ENCODE results near the gene STK25.
"Not testable (repeated sequence)": the region's sequence is repeated elsewhere in the genome, so short reads cannot be mapped to it uniquely, and the experiment has no call there.

The STK25 gene

DNA sequence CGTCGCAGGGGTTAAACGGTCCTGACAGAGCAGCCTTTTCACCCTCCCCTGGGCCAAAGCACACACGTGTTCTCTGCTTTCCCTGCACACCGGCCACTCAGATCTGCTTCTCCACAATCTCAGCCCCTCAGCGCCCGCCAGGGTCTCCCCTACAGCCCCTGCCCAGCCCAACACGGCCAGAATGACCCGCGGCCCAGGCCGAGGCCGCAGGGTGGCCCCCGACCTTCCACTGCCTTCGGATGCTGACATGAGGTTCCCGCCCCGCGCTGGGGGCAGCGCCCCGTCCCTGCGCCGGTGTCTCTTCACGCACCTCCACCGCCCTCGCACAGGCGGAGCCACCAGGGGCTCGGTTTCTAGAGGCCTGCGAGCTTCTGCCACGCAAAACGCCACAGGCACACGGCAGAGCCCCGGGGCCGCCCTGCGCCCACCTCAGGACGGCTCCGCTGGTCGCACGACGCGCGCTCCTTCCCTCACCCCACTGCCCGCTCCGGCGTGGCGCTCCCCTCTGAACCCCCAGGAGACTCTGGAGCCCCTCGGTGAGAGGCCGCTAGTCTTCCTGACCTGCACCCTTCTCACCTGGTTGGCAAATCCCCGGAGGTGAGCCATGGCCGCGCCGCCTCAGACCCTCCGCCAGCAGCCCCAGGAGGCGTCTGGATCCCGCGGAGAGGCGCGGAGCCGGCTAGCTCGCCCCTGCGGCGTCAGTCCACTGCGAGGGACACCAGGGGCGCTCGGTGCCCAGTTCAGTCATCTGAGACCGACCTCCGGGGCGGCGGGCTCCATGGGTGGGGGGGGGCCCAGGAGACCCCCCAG, 749 bp downstream of the STK25 start:
- DNase-seq, result peak; percentile 39

DNA sequence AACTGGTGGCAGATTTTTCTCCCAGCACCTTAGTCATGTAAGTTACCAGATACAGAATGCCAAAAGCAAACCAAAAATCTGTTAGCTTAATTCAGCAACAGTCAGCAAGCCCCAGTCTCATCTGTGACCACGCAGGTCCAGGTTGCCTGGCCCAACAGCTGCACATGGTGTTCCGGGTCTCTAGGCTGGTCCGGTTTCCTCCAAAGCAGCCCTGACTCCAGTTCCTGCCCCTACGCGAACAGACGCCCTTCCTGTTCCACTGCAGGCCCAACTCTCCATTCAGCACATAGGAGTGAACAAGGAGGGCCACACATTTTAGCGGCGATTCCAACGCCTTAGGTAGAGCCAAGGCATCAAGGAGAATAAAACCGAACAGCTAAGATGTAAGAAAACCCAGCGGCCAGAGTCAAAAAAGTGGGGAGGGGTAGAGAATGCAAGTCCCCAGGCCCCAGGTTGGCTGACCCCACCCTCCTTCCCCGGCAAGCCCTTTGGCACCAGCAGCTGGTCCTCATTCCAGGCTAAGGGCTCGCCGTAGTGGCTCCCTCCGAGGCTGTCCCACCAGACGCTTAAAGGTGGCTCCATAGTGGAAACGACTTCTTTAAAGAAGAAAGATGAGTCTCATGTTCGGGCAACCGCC, 1.5 kb downstream of the STK25 start:
- DNase-seq, result no peak

DNA sequence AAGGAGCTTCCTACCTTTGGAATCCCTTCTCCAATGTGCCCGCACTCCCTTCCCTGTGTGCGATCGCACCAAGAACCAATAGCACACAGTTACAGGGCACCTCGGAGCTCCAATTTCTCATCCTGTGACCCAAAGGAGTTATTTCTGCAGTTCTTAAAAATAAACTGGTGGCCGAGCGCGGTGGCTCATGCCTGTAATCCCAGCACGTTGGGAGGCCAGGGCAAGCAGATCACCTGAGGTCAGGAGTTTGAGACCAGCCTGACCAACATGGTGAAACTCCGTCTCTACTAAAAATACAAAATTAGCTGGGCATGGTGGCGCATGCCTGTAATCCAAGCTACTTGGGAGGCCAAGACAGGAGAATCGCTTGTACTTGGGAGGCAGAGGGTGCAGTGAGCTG, 2.1 kb downstream of the STK25 start:
- not testable (repeated sequence) for DNase-seq

DNA sequence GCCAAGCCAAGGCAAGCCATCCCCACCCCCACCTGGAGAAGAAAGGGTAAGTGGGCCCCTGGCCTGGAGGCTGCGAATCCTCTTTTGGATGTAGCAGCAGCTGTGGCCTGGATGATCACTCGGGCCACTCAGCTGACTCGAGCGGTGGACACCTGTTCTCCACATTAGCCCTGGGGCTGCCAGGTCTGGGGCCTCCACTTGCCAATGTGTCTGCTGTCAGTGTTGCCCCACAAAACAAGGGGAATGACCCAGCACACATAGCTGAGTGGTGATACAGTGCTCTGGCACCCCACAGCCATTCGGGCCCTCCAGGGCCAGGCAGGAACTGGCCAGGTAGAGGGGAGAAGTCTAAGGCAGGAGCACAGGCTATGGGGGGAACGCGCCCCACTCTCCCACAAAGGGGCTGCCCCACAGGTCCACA, 2.6 kb downstream of the STK25 start:
- DNase-seq, result no peak

DNA sequence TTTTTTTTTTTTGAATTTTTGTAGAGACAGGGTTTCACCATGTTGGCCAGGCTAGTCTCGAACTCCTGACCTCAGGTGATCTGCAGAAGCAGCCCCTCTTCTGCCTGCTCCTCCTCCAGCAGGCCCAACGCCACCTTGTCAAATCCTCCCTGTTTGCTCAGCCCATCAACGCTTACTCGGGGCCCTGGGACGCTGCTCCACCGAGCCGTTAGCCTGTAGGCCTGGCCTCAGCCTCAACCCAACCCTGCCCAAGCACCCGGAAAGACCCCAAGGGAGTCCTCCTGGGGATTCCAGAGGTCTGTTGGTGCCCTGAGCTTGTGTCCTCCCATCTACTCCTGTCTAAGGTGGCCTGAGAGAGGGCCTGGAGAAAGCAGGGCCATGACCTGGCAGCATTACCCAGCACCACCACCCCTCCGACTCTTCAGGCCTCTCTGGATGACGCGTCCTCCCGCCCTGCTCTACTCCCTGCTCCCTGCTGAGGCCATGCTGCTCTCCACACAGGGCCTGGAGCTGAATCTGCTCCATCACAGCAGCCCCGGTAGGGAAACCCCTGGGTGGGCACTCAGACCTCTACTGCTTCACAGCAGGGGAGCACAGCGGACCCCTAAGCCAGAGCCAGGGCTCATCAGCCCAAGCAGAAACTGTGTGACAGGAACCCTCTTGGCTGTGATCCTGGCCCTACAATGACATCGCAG, 3.2 kb downstream of the STK25 start:
- no peak for DNase-seq

DNA sequence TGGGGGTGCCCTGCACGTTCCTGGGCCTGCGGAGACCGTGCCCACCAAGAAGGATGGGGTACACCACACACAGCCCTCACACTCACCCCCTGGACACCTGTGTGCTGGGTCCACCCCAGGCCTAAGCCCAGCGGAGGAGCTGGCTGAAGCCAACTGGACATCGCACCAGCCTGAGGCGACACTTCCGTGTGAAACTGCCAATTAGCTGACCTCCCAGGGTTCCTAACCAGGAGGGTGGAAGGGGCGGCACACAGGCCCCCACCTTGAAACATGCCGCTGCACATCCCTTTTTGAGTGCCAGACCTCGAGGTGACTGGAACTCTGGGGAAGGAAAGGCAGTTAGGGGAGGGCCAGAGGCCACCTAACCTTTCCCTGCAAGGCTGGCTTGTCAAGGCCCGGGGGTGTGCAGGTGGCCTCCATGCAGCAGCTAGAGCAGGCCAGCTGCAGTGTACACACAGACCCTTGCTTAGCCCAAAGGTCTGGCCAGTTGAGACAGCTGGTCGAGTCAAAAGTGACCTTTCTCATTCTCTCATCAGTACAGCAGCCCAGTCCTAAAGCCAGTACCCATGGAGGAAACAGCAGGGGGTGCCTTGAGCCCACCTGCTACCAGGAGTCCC, 4.5 kb downstream of the STK25 start:
- no peak for DNase-seq

DNA sequence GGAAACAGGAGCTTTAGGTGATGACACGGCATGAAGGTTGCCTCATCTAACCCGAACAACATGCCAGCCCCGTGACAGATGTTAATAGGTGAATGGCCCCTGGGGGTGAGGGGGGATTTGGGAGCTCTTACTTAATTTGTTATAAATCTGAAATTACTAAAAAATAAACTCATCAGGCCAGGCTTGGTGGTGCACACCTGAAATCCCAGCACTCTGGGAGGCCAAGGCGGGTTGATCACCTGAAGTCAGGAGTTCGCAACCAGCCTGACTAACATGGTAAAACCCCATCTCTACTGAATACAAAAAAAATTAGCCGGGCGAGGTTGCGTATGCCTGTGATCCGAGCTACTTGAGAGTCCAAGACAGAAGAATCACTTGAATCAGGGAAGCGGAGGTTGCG, 6.1 kb downstream of the STK25 start:
- no peak for DNase-seq

DNA sequence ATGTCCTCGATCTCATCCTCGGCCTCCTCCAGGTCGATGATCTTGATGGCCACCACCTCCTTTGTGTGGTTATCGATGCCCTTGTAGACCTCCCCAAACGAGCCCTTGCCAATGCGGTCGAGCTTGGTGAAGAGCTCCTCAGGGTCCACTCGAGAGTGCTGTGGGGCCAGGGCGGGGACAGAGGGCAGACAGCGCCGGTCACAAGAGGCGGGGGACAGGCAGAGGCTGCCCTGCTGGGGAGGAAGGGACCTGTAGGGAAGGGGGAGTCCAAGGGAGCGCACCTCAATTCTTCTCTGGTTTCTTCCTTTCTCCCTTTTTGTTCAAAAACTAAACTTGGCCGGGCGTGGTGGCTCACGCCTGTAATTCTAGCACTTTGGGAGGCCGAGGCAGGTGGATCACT, 6.8 kb downstream of the STK25 start:
- DNase-seq, result no peak

DNA sequence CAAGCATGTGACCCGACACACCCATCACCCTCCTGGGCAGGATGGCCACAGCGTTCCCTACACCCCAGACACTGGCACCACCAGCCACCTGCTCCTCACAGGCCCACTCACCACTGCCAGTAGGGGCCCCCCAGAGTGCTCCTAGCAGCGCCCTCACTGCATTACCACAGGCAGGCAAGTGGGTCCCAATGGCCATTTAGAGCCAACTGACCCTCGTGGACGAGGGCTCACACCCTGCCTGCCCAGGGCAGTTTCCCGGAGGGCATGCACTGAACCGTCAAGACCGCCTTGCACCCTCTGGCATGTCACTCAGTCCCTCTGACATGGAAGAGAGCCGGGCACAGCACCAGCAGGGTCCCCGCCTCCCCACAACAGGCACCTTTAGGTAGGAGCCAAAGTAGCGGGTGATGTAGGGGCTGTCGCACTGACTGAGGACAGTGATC, 7.3 kb downstream of the STK25 start:
- no peak for DNase-seq

DNA sequence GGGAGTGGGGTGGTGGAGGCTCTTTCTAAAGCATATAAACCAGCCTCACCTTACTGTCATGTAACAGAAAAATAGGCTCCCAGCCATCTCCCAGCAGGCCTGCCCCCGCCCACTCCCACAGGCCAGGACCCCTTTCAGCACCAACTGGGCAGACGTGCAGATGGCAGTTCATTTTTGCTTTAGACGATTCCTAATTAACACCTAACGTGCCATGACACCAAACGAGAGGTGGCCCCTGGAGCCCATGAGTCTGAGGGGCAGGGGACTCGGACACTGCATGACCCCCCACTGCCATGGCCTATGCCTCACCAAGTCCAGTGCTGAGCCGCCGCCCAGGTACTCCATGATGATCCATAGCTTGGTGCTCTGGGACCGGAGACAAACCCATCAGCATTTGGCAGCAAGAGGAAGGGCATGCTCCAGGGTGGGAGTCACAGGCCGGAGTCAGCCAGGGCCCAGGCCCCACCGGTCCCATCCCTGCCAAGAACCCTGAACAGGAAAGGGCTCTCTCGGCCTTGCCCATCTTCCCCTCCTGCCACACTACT, 7.9 kb downstream of the STK25 start:
- DNase-seq, result no peak

DNA sequence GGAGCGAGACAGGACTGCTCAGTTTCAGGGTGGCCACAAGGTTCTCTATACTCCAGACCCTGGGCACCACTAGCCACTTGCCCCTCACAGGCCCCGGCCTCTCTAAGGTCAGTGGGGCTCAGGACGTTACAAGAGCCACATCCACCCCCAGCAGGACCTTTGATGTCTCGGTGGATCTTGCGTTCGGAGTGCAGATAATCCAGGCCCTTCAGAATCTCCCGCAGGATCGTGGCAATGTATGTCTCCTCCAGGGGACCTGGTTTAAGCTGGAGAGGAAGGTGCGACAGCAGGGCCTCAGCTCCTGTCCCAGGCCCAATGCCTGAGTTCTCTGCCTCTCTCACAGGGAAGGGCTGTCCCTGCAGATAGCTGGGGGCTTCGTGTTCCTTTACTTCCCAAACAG, 8.4 kb downstream of the STK25 start:
- DNase-seq, result no peak

DNA sequence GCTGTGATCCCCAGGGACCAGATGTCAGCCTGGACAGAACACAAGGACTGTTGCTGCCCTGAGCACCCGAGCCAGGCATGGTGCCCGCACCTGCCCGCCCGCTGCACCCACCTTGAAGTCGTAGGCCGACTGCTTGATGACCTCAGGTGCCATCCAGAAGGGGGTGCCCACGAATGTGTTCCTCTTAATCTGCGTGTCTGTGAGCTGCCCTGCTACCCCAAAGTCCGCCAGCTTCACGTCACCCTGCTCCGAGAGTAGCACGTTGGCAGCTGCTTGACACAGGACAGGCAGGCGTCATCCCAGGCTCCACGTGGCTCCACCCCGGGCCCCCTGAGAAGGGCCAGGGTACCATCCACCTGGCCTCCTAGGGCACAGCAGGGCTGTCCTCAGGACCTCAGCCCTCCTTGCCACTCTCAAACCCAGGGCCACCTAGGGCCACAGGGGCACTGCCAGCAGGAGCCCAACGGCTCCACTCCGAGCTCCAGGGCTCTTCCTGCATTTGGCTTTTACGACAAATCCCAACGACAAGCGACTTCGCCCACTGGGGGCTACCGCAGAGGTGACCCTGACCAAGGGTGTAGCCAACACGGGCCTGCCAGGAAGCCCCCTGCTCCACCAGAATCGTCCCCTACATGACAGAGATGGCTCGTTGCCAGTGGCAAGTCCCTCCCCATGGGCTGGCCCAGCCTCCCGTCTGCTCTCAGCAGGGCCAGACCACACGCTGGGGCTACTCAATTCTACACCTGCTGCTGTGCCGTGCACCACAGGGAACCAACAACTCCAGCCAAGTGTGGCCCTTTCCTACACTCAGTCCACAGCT, 9.0 kb downstream of the STK25 start:
- DNase-seq, result no peak

DNA sequence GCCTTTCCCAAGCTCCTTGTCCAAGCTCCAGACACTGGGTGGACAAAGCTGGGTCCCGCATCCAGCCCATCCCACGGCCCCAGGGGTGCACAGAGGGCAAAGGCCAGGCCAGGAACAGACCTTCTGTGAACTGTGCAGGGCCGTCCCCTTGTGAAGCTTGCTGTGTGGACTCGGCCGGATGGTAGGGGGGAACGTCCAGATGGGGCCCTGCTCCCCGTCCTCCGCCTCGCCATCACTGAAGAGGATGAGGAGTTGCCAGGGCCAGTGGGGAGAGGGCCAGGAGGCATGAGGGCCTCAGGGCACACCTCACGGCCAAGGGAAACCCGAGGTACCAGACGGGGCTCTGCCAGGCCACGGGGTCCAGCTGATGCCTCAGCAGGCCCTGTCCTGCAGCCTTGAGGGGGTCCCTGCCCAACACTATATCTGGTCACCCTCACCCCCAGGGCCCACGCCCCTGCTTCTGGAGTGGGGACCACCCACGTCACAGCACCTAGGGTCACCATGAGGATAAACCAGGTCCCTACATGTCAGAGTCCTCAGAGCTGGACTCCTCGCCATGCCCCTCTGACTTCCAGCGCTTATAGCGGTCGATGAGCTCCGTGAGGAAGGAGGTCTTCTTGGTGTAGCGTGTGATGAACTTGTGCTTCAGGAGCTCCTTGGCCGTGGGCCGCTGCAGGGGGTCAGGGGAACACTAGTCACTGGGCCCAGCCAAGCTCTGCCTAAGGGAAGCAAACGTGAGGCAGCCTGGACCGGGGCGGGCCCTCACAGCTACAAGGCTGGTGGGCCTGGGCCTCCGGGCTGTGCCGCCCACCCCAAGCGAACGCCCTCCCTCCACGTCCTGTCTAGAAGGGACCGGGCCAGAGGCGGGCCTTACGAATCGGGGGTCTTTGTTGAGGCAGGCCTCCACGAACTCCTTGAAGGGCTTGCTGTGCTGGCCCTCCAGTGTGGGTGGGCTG, 10.0 kb downstream of the STK25 start:
- no peak for DNase-seq

DNA sequence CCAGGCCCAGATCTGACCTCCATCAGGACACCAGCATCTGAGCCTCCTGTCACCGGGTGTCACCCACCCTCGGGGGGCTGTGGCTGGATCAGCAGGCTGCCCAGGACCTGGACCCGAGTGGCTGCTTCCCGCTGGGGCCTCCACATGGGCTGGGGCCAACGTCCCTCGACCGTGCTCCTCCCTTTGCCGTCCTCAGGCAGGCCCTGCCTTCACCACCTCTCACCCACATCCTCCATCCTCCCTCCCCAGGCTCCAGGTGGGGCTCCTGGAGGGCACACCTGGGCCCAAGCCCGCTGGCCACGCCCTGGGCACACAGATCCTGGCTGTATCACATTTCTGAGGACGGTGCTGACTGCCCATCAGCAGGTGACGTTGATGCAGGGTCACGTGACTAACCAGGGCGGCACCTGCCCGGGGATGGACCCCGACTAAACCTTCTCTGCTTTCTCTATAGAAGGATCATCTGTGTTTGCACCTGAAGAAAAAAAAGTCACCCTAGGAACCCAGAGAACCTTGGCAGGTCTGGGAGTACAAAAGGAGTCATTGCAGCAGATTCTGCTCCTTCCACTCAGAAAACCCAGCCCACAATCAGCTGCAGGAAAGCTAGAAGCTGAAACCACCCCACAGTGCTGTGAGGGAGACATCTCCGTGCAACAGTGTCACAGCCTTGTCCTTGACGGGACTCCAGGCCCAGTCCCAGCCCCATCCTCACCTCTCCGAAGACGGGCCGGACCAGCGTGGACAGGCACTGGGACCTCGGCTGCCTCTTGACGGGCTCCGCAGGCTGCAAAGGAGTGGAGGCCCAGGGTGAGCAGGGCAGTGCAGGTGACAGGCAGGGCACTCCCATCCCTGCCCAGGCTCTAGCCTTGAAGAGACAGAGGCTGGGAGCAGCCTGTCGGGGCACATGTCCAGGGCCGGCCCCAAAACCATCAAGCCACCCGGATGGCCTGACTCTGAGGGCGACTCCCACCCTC, 11.2 kb downstream of the STK25 start:
- no peak for DNase-seq

DNA sequence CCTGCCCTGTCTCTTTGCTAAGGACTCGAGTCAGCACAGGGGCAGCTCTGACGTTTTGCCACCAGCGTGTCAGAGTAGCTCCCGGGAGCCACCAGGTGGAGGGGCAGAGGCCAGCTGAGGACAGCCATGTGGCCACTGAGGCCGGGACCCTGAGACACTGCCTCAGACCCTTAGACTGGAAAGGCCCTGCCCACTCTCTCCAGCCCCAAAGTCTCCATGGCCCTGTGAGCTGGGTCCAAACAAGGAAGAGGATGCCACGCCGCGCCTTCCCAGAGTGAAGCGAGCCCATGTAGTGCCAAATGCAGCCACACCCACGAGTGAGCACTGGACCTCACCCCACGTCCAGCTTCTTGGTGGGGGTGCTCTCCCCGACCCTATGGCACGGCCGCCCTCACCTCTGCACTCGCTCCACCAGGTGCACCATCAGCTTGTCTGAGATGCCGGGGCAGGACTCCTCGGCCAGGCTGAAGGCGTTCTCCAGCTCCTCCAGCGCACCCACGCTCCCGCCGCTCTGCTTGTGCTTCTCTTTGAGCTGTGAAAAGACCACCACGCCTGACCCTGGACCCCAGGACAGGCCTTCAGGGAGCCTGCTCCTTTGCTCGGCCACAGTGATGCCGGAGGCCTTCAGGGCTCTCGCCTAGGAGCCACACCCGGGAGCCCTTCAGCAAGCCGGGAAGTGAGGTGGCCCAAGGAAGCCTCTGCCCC, 12.2 kb downstream of the STK25 start:
- DNase-seq, result no peak

DNA sequence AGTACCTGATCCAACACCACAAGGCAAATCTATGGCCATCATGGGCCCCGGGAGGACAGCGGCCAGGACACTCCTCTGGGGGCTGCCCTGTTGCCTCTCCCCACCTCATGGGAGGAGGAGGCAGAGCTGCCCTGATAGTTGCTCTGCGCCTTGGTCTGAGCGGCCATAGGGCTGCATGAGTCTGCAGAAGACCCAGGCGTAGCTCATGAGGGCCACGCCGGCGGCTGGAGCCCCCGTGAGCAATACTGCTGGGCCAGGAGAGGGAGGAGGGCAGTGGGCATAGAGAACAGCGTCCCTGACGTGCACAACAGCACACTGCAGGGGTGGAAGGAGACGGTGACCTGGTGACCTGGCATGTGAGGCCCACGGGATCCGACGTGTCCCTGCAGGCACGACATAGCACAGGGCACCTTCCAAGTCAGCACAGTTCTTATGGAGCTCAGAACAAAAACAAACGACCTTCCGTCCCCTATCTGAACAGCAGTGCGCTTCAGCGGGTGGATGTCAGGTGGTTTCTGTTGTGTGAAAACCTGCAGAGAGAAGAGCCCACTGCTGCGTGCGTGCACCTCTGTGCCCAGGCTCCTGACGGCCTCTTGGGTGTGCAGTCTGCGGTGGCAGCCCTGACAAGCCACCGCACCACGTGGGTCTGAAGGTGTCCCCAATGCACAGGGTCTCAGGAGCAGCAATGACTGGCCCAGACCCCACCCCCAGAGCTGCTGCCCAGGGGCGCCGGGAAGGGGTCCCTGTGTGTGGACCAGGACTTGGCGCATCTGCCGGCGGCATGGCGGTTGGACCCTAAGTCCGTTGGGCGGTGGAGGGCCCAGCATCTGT, 13.0 kb downstream of the STK25 start:
- no peak for DNase-seq

DNA sequence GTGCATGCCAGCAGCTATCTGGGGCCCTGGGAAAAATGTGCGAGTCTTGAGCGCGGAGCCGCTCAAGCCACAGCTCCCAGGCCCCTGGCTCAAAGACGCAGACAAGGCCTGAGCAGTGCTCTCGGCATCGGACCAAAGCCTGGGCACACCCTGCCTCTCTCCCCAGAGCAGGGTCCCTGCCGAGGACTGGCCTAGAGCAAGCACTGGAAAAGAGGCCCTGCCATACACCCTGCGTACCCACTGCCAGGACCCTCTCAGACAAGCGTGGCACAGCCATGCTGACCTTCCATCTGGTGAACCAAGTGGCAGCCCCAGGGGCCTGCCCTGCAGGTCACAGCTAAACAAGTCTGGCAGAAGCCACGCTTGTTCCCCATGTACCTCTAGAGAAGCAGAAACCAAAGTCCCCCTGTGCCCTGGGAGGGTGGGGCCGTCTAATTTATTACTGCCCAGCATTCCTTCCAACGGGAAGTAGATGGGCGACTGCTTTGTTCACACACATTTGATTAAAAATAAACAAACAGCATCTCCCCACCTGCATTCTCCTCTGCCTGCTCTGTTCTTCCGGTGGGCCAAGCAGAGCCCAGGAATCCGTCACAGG, 14.0 kb downstream of the STK25 start:
- DNase-seq, result no peak

DNA sequence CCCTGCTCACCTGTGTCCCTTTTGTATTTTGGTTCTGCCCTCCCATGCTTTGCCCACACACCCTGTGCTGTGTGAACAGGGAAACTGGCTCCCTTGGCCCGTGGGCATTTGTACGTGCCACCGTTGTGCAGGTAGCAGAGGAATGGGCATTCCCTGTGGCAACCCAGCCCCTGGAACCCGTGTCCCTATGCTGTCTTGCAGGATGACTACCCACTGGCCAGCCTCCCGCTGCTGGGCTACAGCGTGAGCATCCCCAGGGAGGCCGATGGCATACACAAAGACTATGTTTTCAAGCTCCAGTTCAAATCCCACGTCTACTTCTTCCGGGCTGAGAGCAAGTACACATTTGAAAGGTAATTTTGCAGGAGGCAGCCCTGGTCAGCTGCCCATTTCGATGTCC, 15.3 kb downstream of the STK25 start:
- DNase-seq, result no peak
